Measurements from ENCODE around the gene BLOC1S5.
A peak's percentile ranks its signal among the peaks of the same experiment; 100 is the strongest.

The BLOC1S5 gene

DNA sequence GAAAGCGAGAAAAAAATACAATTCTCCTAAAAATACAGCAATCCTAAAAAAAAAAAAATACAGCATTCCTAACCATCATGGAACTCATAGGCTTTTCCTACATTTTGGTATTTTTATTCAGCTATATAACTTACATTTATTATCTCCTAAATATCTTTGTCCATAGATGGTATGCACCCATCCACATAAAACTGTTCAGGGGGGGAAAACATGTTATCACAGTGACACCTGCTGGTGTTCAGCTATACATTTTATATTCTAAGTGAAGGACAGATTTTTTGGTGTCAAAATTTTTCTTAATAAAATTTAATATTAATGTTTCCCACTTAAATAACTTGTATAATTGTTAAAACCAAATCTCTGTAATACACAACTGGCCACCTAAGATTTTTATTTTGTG lies 58.0 kb downstream of the BLOC1S5 start:
- peak; percentile 62 for TF ChIP-seq CTCF (IDR thresholded peaks at IDR 0.05; ENCODE audit: control insufficient read depth, extremely low read depth, insufficient read depth)
- H3K4me3 ChIP-seq (ENCODE audit: low read depth, low read length) = no peak overlapping the region
- DNase-seq (ENCODE audit: low read depth) = peak; percentile 30

DNA sequence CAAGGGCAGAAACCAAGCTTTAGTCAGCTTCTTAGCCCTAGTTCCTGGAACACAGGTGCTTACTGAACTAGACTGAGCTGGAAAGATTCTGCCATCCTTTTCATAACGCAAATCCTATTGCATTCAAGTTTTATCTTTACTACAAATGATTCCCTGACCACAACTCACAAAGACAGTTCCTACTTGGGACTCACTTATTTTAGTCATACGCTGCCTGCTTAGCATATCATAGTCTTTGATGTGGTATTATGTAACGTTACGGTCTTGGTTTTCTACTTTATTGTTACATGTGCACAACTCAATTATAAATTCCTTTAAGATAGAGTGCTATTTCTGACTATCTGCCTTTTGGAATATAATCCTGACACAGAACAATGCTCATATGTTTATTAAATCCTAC lies 59.1 kb downstream of the BLOC1S5 start:
- no peak overlapping the region for H3K4me3 ChIP-seq (ENCODE audit: low read depth, low read length)
- no peak for TF ChIP-seq CTCF (IDR thresholded peaks at IDR 0.05; ENCODE audit: control insufficient read depth, extremely low read depth, insufficient read depth)
- no peak for DNase-seq (ENCODE audit: low read depth)

DNA sequence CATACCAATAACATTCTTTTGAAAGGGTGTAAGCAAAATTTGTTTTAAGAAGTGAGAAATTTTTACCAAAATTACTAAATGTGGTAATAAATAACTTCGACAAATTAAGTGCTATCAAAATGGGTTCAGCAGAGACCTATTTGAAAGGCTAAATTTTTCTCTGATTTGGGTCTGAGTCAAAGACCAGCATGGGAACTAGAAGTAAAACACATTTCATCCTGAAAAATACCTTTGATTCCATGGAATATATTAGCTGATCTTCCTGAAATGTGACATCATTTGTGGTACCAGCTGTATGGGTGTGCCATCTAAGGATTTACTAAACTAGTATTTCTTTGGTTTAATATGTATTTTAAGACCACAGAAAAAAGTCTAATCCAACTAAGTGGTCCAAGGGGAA lies 63.6 kb downstream of the BLOC1S5 start:
- no peak for DNase-seq (ENCODE audit: low read depth)
- TF ChIP-seq CTCF (IDR thresholded peaks at IDR 0.05; ENCODE audit: control insufficient read depth, extremely low read depth, insufficient read depth) = no peak
- H3K4me3 ChIP-seq (ENCODE audit: low read depth, low read length) = no peak overlapping the region

- H3K4me3 ChIP-seq (ENCODE audit: low read depth, low read length) = no peak overlapping the region
- DNase-seq (ENCODE audit: low read depth) = no peak
- no peak for TF ChIP-seq CTCF (IDR thresholded peaks at IDR 0.05; ENCODE audit: control insufficient read depth, extremely low read depth, insufficient read depth)
Measured at GRCh38 chr6:8000188-8000596, 64.0 kb downstream of the BLOC1S5 start.

- H3K4me3 ChIP-seq (ENCODE audit: low read depth, low read length) = no peak overlapping the region
- no peak for TF ChIP-seq CTCF (IDR thresholded peaks at IDR 0.05; ENCODE audit: control insufficient read depth, extremely low read depth, insufficient read depth)
- no peak for DNase-seq (ENCODE audit: low read depth)
Measured at GRCh38 chr6:7999201-7999600, 65.0 kb downstream of the BLOC1S5 start.

DNA sequence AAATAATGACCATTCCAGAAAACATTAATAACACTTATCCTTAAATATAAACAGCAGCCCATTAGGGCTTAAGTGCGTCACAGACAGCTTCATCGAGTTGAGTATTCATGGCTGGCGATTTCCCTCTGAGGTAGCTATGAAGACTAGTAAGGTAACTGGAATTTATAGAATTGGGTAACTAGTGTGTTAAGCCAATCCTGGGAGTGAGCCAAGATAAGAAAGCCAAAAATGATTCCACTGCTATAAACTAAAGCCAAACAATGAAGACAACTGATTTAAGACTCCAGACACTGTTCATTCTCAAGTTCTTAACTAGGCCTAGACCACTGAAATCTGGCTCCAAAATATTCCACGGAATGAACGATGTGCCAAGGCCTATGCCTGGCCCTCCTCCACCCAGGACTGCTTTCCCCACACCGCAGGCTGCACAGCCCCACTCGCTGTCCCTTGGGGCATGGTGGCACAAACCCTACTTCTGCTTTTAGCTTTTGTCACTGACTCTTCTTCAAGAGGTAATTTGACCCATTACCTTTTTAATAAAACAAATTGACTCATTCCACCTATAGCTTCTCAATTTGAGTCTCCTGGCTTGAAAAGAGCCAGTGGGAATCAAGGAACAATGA lies 66.0 kb downstream of the BLOC1S5 start:
- TF ChIP-seq CTCF (IDR thresholded peaks at IDR 0.05; ENCODE audit: control insufficient read depth, extremely low read depth, insufficient read depth) = no peak
- no peak for DNase-seq (ENCODE audit: low read depth)

GRCh38 chr6:7997286-7997685 lies 66.9 kb downstream of the BLOC1S5 start:
- DNase-seq (ENCODE audit: low read depth) = no peak
- TF ChIP-seq CTCF (IDR thresholded peaks at IDR 0.05; ENCODE audit: control insufficient read depth, extremely low read depth, insufficient read depth) = no peak
- no peak overlapping the region for H3K4me3 ChIP-seq (ENCODE audit: low read depth, low read length)

More for the DNA sequence above, 66.0 kb downstream of the BLOC1S5 start:
- H3K4me3 ChIP-seq (ENCODE audit: low read depth, low read length) = no peak overlapping the region
